Ectodermal cell (in vitro differentiated cells): ENCODE data around the gene PRKAG1.

Experiments used
- H3K27ac ChIP-seq: 2 replicates; pipeline ENCODE4 v1.7.0; 2013; ENCODE audit warnings: mild to moderate bottlenecking, low read depth, low read length; ENCODE audit not compliant: insufficient read depth, poor library complexity, severe bottlenecking
- H3K27me3 ChIP-seq: 2 replicates; pipeline ENCODE4 v1.7.0; 2013; ENCODE audit warnings: mild to moderate bottlenecking, low read length; ENCODE audit not compliant: insufficient read depth, control insufficient read depth, poor library complexity, severe bottlenecking
- H3K36me3 ChIP-seq: one replicate; pipeline ENCODE4 v1.7.0; 2013; ENCODE audit warnings: low read length; ENCODE audit not compliant: control insufficient read depth, insufficient read depth
- H3K4me1 ChIP-seq: one replicate; pipeline ENCODE4 v1.7.0; 2013; ENCODE audit warnings: low read length; ENCODE audit not compliant: control insufficient read depth, insufficient read depth
- H3K4me3 ChIP-seq: 2 replicates; pipeline ENCODE4 v1.7.0; 2013; ENCODE audit warnings: low read depth, low read length, control low read depth; ENCODE audit not compliant: insufficient read depth
- H3K9me3 ChIP-seq: 2 replicates; pipeline ENCODE4 v1.7.0; 2013; ENCODE audit warnings: mild to moderate bottlenecking, low read length, moderate library complexity; ENCODE audit not compliant: control insufficient read depth
- WGBS, 2 experiments: methylation state at CpG; one replicate each; pipeline ENCODE4 v1.1.7; 2013; ENCODE audit warnings: missing lambda C conversion rate in 2 of 2; 5-methylcytosine and 5-hydroxymethylcytosine counted together

Gene PRKAG1

DNA sequence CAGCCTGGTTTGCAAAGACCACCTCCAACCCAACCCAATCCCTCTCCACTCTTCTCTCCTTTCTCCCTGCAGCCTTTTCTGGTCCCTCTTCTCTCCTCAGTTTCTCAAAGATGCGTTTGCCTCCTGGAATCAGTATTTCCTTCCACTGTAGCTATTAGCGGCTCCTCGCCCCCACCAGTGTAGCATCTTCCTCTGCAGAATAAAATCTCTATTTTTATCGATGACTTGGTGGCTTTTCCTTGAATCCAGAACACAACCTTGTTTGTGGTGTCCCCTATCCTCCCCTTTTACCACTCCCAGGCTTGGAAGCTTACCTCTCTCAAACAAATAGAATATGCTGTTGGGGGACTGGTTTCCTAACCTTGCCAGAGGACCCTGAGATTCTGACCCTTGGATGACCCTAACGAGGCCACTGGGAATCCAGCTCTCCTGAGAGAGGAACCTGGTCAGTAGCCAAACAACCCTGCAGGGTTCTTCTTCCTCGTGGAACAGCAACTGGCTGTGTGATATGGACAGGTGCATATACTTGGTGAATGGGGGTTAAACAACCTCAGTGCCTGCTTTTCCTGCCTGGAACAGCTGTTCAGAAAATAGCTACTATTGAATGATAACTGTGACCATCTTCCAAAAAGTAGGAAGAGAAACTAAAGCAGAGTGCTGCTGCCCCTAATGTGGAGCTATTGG, 36.0 kb downstream of the PRKAG1 start:
- peaks cover 84% of the 10 kb centered on the region for H3K27me3 ChIP-seq
- WGBS, 2 experiments: 76 to 80% methylated on average over 6 of the region's 6 CpGs
- H3K9me3 ChIP-seq: no peaks in the 10 kb centered on the region
- peaks cover 62% of the 10 kb centered on the region for H3K4me1 ChIP-seq
- H3K27ac ChIP-seq: no peak overlapping the region
- H3K4me3 ChIP-seq: peak overlapping the region; percentile 11
- H3K36me3 ChIP-seq: peaks cover 6% of the 10 kb centered on the region

GRCh38 chr12:48981757-48982157, 36.8 kb downstream of the PRKAG1 start:
- no peak overlapping the region for H3K27ac ChIP-seq
- peaks cover 6% of the 10 kb centered on the region for H3K36me3 ChIP-seq
- no peaks in the 10 kb centered on the region for H3K9me3 ChIP-seq
- peak overlapping the region; percentile 57 for H3K4me3 ChIP-seq
- peaks cover 61% of the 10 kb centered on the region for H3K4me1 ChIP-seq
- WGBS, 2 experiments: 22 to 25% methylated on average over 13 of the region's 13 CpGs
- H3K27me3 ChIP-seq: peaks cover 91% of the 10 kb centered on the region

GRCh38 chr12:48980953-48981756, 37.4 kb downstream of the PRKAG1 start:
- WGBS, 2 experiments: 6 to 7% methylated on average over 91 of the region's 91 CpGs
- H3K4me3 ChIP-seq: peak overlapping the region; percentile 57

DNA sequence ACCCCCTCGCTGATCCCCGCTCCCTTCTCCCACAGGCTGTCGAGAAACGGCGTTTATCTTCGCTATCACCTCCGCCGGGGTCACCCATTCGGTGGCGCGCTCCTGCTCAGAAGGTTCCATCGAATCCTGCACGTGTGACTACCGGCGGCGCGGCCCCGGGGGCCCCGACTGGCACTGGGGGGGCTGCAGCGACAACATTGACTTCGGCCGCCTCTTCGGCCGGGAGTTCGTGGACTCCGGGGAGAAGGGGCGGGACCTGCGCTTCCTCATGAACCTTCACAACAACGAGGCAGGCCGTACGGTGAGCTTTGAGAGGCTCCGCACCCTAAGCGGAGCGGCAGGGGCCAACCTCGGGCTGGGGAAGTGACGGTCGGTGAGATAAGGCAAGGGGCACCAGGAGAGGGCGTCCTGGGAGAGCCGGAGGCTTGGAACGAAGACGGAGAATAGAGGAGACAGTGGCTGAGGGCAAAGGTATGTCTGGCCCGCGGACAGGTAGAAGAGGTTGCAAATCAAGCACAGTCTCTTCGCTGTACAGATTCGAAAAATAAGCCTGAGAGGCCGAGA, 38.1 kb downstream of the PRKAG1 start:
- Histone ChIP-seq H3K27me3 (peaks cover 100% of the 10 kb centered on the region), H3K4me1 (peaks cover 50% of the 10 kb centered on the region), H3K9me3 (no peaks in the 10 kb centered on the region), H3K27ac (no peak overlapping the region), H3K4me3 (peak overlapping the region; percentile 57), H3K36me3 (peaks cover 6% of the 10 kb centered on the region)
- WGBS, 2 experiments: 2 to 4% methylated on average over 46 of the region's 46 CpGs

More at GRCh38 chr12:48980953-48981756, 37.4 kb downstream of the PRKAG1 start:
- Histone ChIP-seq H3K36me3 (peaks cover 6% of the 10 kb centered on the region), H3K27me3 (peaks cover 98% of the 10 kb centered on the region), H3K9me3 (no peaks in the 10 kb centered on the region), H3K27ac (no peak overlapping the region), H3K4me1 (peaks cover 57% of the 10 kb centered on the region)

DNA sequence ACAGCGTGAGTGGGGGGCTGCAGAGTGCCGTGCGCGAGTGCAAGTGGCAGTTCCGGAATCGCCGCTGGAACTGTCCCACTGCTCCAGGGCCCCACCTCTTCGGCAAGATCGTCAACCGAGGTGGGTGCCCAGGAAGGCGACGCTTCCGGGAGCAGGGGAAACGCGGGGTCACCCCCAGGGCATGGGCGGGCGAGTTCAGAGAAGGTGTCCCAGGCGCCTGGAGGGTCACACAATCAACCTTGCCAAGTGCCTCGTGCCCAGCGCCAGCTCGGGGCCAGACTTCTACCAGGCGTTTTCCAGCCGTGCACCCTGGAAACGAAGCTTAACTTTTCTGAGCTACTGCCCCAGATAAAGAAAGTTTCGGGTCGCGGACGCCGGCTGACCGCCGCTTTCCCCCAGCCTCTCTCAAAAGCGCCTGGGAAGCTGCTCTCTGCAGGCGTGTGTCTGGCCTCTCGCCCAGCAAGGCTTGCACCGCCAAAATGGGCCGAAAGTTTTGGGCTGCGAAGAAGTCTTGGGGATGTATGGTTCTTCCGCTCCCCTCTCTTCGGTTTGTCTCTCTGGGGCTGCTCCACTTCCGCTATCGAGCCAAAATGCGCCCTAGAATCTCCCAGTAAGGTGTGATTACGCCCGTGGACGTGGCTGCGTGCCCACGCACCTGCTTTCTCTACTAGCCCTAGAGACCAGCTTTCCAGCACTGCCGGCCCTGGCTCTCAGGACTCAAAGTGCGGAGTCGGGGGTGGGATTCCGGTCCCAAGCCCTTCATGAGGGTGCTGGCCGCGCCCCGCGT, 38.8 kb downstream of the PRKAG1 start:
- Histone ChIP-seq H3K4me1 (peaks cover 43% of the 10 kb centered on the region), H3K27ac (no peak overlapping the region), H3K9me3 (no peaks in the 10 kb centered on the region), H3K36me3 (peaks cover 6% of the 10 kb centered on the region), H3K4me3 (peak overlapping the region; percentile 57), H3K27me3 (peaks cover 100% of the 10 kb centered on the region)
- WGBS, 2 experiments: 3 to 4% methylated on average over 55 of the region's 55 CpGs

DNA sequence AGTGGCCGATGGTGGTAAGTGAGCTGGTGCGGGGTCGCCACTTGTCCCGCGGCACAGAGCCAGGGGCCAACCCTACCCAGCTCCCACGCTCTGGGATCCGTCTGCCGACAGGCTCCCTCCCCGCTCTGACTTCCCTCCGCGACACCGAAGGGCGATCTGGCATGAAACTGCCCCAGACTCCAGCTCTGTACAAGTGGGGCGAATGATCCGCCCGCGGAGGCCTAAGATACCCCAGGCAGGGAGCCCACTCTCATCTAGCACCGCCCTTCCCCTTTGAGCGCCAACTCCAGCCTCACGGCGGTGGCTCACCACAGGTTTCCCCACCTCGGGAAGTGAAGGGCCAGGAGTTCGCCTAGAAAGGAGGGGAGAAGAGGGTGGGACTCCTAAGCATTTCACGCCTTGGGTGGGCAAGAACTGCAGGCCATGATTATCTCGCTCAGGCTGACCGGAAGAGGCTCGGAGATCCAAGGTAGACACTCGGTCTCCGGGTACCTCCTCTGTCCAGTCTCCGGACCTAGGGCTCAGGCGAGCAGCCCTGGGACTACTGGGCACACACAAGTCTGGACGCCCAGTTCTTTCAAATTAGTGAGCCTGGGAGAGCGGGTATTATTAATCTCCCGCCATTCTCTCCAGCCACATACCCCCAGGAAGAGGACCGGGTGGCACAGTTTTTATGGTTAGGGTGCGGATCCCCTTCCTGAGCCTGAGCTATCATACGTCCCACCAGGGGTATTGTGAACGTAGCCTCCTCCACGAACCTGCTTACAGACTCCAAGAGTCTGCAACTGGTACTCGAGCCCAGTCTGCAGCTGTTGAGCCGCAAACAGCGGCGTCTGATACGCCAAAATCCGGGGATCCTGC, 39.6 kb downstream of the PRKAG1 start:
- H3K9me3 ChIP-seq: no peaks in the 10 kb centered on the region
- H3K4me1 ChIP-seq: peaks cover 41% of the 10 kb centered on the region
- WGBS, 2 experiments: 4 to 6% methylated on average over 45 of the region's 45 CpGs
- peaks cover 100% of the 10 kb centered on the region for H3K27me3 ChIP-seq
- peak overlapping the region; percentile 57 for H3K4me3 ChIP-seq
- peaks cover 6% of the 10 kb centered on the region for H3K36me3 ChIP-seq
- H3K27ac ChIP-seq: no peak overlapping the region

GRCh38 chr12:48978291-48978740, 40.3 kb downstream of the PRKAG1 start, which contains the start of gene WNT1:
TSS of gene WNT1 (plus strand) at chr12:48978322. CDS start at chr12:48978651, 329 bp downstream.
- Histone ChIP-seq H3K9me3 (no peaks in the 10 kb centered on the region), H3K36me3 (peaks cover 6% of the 10 kb centered on the region), H3K4me1 (peaks cover 34% of the 10 kb centered on the region), H3K4me3 (peak within 1 kb of the TSS; percentile 57), H3K27ac (no peak within 1 kb of the TSS), H3K27me3 (peaks cover 100% of the 10 kb centered on the region)
- WGBS, 2 experiments: 2% methylated on average over 45 of the region's 45 CpGs

- H3K4me3 ChIP-seq: peak overlapping the region; percentile 57
- 21 to 22% methylated on average over 50 of the region's 50 CpGs for WGBS, 2 experiments
- peaks cover 100% of the 10 kb centered on the region for H3K27me3 ChIP-seq
- peaks cover 6% of the 10 kb centered on the region for H3K36me3 ChIP-seq
- H3K27ac ChIP-seq: no peak overlapping the region
- H3K4me1 ChIP-seq: peaks cover 31% of the 10 kb centered on the region
- no peaks in the 10 kb centered on the region for H3K9me3 ChIP-seq
These were observed 41.0 kb downstream of the PRKAG1 start for GRCh38 chr12:48977290-48978281.
